Lower leg skin (tissue), 3 donors: Measurements from ENCODE around the gene B3GLCT.

Source experiments
- CTCF ChIP-seq, 3 donors: fragments of 450-650 bp; IDR thresholded peaks; one replicate each; pipeline ENCODE4 v1.5.1; 2016; ENCODE audit warnings: antibody characterized with exemption in 3 of 3, mild to moderate bottlenecking in 3 of 3, moderate library complexity in 2 of 3
- POLR2A ChIP-seq, 2 donors: fragments of 450-650 bp; IDR thresholded peaks; one replicate each; pipeline ENCODE4 v1.6.1; 2016 to 2017; ENCODE audit warnings: antibody characterized with exemption in 2 of 2, mild to moderate bottlenecking in 1 of 2, moderate library complexity in 1 of 2

DNA sequence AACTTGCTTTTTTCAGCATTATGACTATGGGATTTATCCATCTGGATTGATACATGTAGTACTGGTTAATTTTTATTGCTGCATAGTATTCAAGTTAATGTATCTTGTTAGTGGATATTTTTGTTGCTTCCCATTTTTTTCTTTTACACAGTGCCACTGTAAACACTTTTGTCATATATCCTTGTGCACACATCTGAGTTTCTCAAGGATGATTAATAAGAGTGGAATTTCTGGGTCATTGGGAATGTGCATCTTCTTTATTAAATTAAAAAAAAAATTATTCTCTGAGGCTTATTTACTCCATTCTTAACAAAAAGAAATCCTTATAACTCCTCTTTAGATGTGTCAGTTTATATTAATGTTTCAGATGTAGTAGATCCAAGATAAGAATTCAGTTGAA is 27.3 kb downstream of the B3GLCT start:
- TF ChIP-seq CTCF (IDR thresholded peaks at IDR 0.05) (no peak), POLR2A (IDR thresholded peaks at IDR 0.05) (no peak)
